Measurements from ENCODE around the gene DNMBP. TPM values are rescaled to one million over a fixed set of nuclear protein-coding genes. Genes with fewer than 3 reads are reported as not detected.
"Not testable (repeated sequence)": the region's sequence is repeated elsewhere in the genome, so short reads cannot be mapped to it uniquely, and the experiment has no call there.

DNMBP gene
- total and polyA plus RNA-seq, 2 experiments from 2014 or later, result 13.9 to 18.2 TPM

DNA sequence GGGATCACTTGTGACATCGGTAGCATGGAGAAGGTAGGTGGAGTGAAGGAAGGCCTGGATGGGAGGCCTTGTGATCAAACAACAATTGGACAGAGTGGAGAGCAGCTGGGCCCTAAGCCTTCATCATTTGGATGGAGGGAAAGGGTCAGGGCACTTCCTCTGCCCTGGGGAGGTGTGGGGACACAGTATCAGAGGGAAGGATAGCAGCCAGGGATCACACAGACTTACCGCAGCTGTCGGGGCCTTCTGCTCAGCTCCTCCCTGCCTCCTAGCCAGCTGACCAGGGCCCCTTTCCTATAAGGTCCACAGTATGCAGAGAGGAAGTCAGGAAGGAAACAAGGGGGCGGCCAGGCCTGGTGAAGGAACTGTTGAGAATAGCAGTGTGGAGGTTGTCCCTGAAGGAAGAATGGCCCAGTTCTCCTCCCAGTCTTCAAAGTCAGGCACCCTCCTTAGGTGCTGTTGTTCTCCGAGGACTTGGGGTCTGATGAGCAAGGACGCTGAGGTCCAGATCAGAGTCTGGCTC, 165.3 kb downstream of the DNMBP start:
- Histone ChIP-seq H3K79me2 (no peaks in the 10 kb centered on the region), H3K27me3 (no peaks in the 10 kb centered on the region), H3K27ac (no peak overlapping the region), H4K20me1 (ENCODE audit: insufficient read depth, poor library complexity, severe bottlenecking) (no peaks in the 10 kb centered on the region), H3K4me3 (no peak overlapping the region), H3K9me2 (replicated peaks; ENCODE audit: insufficient read depth) (no peaks in the 10 kb centered on the region), H3K4me1 (ENCODE audit: insufficient read depth) (peaks cover 3% of the 10 kb centered on the region), H2AFZ (no peak overlapping the region), H3K9me3 (ENCODE audit: low read depth) (no peaks in the 10 kb centered on the region), H3K4me2 (no peak overlapping the region), H3K36me3 (replicated peaks; ENCODE audit: insufficient read depth, low read depth) (no peaks in the 10 kb centered on the region)
- no peak for DNase-seq (ENCODE audit: low spot score)
- WGBS (ENCODE audit: low lambda C conversion rate, missing lambda C conversion rate), result 95% methylated on average over 6 of the region's 6 CpGs
- no peak for TF ChIP-seq EZH2 (IDR thresholded peaks at IDR 0.05; ENCODE audit: borderline replicate concordance)
- TF ChIP-seq, protein P1, sequence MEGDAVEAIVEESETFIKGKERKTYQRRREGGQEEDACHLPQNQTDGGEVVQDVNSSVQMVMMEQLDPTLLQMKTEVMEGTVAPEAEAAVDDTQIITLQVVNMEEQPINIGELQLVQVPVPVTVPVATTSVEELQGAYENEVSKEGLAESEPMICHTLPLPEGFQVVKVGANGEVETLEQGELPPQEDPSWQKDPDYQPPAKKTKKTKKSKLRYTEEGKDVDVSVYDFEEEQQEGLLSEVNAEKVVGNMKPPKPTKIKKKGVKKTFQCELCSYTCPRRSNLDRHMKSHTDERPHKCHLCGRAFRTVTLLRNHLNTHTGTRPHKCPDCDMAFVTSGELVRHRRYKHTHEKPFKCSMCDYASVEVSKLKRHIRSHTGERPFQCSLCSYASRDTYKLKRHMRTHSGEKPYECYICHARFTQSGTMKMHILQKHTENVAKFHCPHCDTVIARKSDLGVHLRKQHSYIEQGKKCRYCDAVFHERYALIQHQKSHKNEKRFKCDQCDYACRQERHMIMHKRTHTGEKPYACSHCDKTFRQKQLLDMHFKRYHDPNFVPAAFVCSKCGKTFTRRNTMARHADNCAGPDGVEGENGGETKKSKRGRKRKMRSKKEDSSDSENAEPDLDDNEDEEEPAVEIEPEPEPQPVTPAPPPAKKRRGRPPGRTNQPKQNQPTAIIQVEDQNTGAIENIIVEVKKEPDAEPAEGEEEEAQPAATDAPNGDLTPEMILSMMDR (IDR thresholded peaks at IDR 0.05; ENCODE audit: poor library complexity), result no peak

GRCh38 chr10:99843310-99843709, 166.4 kb downstream of the DNMBP start:
- DNase-seq (ENCODE audit: low spot score), result no peak
- Histone ChIP-seq H3K9me2 (replicated peaks; ENCODE audit: insufficient read depth) (no peaks in the 10 kb centered on the region), H3K79me2 (no peaks in the 10 kb centered on the region), H3K27me3 (no peaks in the 10 kb centered on the region), H2AFZ (no peak overlapping the region), H3K4me2 (no peak overlapping the region), H3K9me3 (ENCODE audit: low read depth) (no peaks in the 10 kb centered on the region), H3K36me3 (replicated peaks; ENCODE audit: insufficient read depth, low read depth) (no peaks in the 10 kb centered on the region), H3K4me1 (ENCODE audit: insufficient read depth) (no peaks in the 10 kb centered on the region), H3K4me3 (no peak overlapping the region), H4K20me1 (ENCODE audit: insufficient read depth, poor library complexity, severe bottlenecking) (no peaks in the 10 kb centered on the region), H3K27ac (no peak overlapping the region)
- 92% methylated on average over 3 of the region's 3 CpGs for WGBS (ENCODE audit: low lambda C conversion rate, missing lambda C conversion rate)
- TF ChIP-seq, protein P1 (IDR thresholded peaks at IDR 0.05; ENCODE audit: poor library complexity), result no peak
- TF ChIP-seq EZH2 (IDR thresholded peaks at IDR 0.05; ENCODE audit: borderline replicate concordance) (no peak), EZH2phosphoT487 (IDR thresholded peaks at IDR 0.05; ENCODE audit: low read depth, severe bottlenecking, unreplicated experiment) (no peak)

GRCh38 chr10:99841746-99842145, 168.0 kb downstream of the DNMBP start:
- no peaks in the 10 kb centered on the region for H3K4me1 ChIP-seq (ENCODE audit: insufficient read depth)
- DNase-seq (ENCODE audit: low spot score), result no peak
- no peak for TF ChIP-seq EZH2phosphoT487 (IDR thresholded peaks at IDR 0.05; ENCODE audit: low read depth, severe bottlenecking, unreplicated experiment)
- TF ChIP-seq EZH2 (IDR thresholded peaks at IDR 0.05; ENCODE audit: borderline replicate concordance), result no peak
- TF ChIP-seq, protein P1 (IDR thresholded peaks at IDR 0.05; ENCODE audit: poor library complexity), result no peak

DNA sequence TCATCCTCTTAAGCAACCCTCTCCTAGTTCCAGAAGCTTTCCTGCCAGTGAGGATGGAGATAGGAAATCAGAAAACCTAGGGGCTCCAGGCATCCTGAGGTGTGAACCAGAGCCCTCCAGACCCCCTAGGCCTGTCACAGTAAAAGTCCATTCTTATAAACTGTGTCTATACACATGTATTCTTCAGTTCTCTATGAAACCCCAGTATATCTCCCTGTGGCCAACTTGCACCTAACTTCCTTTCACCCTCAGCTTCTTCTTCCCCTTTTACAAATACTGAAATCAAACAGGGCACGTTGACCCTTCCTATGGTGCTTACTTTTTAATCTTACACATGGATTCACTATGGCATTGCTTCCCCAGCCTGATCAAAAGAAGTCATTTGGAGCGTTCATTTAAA, 168.9 kb downstream of the DNMBP start:
- H3K4me2 ChIP-seq; H3K4me3 ChIP-seq; H3K79me2 ChIP-seq; H3K9me2 ChIP-seq (replicated peaks; ENCODE audit: insufficient read depth); DNase-seq (ENCODE audit: low spot score); H3K4me1 ChIP-seq (ENCODE audit: insufficient read depth); H2AFZ ChIP-seq; H3K27ac ChIP-seq; H3K27me3 ChIP-seq; H4K20me1 ChIP-seq (ENCODE audit: insufficient read depth, poor library complexity, severe bottlenecking); H3K9me3 ChIP-seq (ENCODE audit: low read depth); H3K36me3 ChIP-seq (replicated peaks; ENCODE audit: insufficient read depth, low read depth): not testable (repeated sequence)
- WGBS (ENCODE audit: low lambda C conversion rate, missing lambda C conversion rate), result 95% methylated on average over 2 of the region's 2 CpGs

More at GRCh38 chr10:99841746-99842145, 168.0 kb downstream of the DNMBP start:
- no peak overlapping the region for H2AFZ ChIP-seq
- H3K36me3 ChIP-seq (replicated peaks; ENCODE audit: insufficient read depth, low read depth), result no peaks in the 10 kb centered on the region
- H3K9me2 ChIP-seq (replicated peaks; ENCODE audit: insufficient read depth), result no peaks in the 10 kb centered on the region
- H3K9me3 ChIP-seq (ENCODE audit: low read depth), result no peaks in the 10 kb centered on the region
- no peak overlapping the region for H3K27ac ChIP-seq
- 92% methylated on average over 7 of the region's 7 CpGs for WGBS (ENCODE audit: low lambda C conversion rate, missing lambda C conversion rate)
- no peaks in the 10 kb centered on the region for H4K20me1 ChIP-seq (ENCODE audit: insufficient read depth, poor library complexity, severe bottlenecking)
- no peaks in the 10 kb centered on the region for H3K27me3 ChIP-seq
- no peak overlapping the region for H3K4me3 ChIP-seq
- no peaks in the 10 kb centered on the region for H3K79me2 ChIP-seq
- H3K4me2 ChIP-seq, result no peak overlapping the region

All from hepatocyte (in vitro differentiated cells).